HG03196 (cell line): Measurements from ENCODE around the gene ACAA2.
A peak's percentile ranks its signal among the peaks of the same experiment; 100 is the strongest.
"Not testable (repeated sequence)": the region's sequence is repeated elsewhere in the genome, so short reads cannot be mapped to it uniquely, and the experiment has no call there.

Experiments
- ATAC-seq: cut with Tn5 transposase; IDR thresholded peaks from one replicate; pipeline ENCODE4 v1.9.1; 2021; ENCODE audit not compliant: unreplicated experiment

ACAA2 gene

DNA sequence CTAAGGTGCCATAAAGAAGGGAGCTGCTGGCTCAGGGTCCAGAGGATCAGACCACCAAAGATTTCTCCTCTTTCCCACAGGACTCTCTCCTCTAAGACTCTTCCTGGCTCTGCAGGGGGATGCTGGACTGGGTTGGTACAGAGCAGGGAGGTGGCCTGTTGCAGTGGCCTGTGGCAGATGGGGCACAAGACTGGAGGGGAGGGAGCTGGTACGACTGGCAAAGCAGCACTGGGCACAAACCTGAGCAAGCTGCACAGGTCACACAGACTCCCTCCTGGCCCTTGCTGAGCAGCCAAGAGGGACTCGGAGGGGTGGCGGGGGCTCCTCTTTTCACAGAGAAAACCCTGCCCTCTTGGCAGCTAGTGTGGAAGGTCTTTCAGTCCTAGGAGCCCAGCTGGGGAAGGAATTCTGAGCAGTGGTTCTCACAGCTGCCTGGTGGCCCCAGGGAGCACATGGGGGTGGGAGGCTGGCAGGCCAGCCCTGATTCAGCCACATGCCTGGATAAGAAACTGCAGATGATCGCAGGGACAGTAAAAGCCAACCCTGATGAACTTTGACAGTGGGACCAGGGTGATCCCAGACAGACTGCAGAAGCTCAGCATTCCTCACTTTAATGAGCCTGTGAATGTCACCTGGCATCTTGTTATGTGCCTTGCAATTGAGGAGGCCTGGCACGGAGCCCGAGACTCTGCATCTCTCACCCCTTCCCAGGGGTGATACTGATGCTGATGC is 32.5 kb upstream of the ACAA2 start:
- no peak for ATAC-seq

DNA sequence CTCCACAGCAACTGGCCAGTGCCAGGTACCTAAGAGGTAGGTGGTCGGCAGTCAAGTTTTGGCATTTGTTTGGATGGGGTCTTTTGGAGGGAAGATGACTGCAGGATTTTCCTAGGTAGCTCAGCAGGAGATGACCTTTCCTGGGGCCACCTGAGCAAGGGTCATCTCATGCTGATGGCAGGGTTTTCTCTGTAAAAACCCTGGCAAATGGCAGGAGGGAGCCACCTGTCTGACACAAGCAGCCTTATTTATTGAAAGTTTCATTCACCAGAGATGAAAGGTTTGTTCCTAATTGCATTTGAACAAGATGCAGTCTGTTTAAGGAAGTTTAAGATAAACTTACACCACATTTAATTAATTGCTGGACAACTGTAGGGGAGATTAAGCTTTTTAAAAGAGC is 31.6 kb upstream of the ACAA2 start:
- ATAC-seq = no peak

- ATAC-seq = no peak
These were observed 30.7 kb upstream of the ACAA2 start for GRCh38 chr18:49843778-49844625.

- no peak for ATAC-seq
These were observed 29.8 kb upstream of the ACAA2 start for GRCh38 chr18:49843131-49843530.

GRCh38 chr18:49842656-49843055 is 29.3 kb upstream of the ACAA2 start:
- ATAC-seq = no peak

GRCh38 chr18:49841236-49842217 is 28.2 kb upstream of the ACAA2 start:
- ATAC-seq = no peak

- no peak for ATAC-seq
These were observed 25.7 kb upstream of the ACAA2 start for GRCh38 chr18:49839012-49839411.

DNA sequence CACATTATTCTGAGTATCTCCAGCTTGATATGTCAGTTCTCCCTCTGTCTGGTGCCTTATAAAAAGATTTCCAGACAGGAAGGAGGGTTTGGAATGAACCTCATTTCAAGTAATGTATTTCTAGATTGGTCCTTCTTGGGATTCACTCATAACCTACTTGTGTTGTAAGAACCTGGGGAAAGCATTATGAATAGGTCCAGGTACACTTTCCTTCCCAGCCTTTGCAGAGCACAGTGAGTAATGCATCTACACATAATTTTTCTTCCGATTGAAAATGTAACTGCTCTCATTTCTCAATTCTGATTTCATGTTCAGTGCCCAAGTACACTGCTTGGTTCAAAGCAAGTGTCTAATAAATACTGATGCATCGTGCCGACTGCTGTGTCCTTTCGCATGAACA is 25.0 kb upstream of the ACAA2 start:
- ATAC-seq = no peak

DNA sequence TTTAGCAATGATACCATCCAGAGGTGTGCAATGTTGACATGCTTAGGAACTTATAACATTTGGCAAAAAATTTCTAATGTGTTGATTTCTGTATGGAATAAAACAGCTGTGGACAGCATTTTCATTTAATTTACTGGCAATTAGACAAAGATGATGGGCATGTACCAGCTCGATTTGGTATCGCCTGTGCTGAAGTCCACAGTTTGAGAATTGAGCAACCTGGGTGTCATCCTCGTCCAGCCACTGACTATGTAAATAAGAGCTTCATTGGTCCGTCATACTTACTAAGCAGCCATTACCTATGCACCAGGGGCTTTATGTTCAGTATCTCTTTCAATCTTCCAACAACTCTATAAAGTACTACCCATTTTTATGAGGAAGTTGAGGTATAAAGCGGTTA is 24.6 kb upstream of the ACAA2 start:
- no peak for ATAC-seq

DNA sequence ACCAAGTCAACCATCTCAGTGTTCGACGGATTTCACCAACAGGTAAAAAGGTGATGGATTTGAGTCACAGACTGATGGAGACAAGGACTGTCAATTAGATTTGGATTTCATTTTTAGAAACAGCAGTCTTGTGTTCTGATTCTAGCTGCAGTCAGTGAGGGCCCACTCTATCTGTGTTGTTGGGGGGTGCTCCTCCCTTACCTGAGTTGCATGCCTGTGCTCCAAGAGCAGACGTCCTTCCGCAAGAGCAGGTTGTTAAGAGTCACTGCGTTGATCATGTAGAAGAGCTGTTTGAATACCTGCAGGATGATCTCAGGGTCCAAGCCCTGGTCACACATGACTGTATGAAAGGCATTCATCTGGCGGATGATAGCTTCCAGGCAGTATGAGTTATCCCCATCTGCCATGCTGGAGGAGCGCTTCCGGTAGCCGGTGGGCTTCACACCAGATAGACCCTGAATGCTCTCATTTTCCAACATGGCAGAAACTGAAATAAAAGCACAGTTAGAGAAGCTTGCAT is 24.0 kb upstream of the ACAA2 start:
- not testable (repeated sequence) for ATAC-seq

DNA sequence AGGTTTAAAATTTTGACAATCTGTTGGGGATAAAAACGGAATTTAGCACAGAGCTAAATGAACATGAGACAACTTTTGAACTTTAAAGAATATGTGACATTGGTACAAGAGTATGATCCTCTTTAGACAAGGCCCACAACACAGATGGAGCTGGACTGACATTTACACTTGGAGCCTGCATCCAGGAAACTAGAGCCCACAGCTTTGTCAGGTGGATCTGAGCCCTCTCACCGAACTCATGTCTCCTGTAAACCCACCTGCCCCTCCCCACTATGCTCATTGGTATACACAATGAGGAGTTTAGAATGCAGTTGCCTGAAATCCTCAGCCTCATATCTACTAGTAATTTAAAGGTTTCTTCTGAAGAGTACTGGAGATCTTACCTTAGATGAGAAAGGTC is 22.1 kb upstream of the ACAA2 start:
- ATAC-seq = no peak

DNA sequence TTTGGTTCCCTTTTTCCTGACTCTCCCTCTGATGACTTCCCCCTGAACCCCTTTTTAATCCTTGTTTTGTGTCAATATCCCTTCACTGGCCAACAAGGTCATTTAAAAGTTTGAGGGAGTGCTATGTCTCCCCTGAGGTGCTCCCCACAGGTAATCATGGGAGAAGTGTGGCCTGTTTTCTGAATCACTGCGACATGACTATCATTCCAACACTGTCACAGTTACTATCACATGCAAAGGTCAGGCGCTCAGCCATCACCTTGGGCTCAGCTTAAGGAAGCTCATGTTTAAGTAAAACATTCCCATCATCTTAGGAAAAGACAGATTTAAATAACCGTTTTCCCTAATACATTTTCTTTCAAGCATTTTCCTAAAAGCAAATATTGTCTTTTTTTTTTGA is 20.9 kb upstream of the ACAA2 start:
- ATAC-seq = no peak

DNA sequence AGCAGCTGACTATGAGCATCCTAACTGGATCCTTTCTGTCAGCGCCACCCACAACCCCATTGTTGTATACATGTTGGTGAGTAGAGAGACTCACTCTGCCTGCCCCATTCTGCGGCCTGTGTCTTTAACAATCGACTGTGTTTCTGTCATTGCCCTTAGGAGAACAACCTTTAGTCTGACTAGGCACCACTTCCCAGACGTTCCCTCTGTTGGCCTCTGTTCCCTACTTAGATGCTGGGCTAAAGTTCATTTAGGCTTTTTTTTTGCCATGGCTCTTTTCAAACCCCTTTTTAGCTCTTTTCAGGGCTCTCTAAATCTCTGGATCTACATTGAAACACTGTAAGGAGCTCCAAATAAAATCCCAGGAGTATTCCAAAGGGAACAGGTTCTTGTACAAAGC is 20.5 kb upstream of the ACAA2 start:
- no peak for ATAC-seq

GRCh38 chr18:49832221-49832647 is 18.9 kb upstream of the ACAA2 start:
- no peak for ATAC-seq

- no peak for ATAC-seq
These were observed 14.7 kb upstream of the ACAA2 start for GRCh38 chr18:49827996-49828395.

DNA sequence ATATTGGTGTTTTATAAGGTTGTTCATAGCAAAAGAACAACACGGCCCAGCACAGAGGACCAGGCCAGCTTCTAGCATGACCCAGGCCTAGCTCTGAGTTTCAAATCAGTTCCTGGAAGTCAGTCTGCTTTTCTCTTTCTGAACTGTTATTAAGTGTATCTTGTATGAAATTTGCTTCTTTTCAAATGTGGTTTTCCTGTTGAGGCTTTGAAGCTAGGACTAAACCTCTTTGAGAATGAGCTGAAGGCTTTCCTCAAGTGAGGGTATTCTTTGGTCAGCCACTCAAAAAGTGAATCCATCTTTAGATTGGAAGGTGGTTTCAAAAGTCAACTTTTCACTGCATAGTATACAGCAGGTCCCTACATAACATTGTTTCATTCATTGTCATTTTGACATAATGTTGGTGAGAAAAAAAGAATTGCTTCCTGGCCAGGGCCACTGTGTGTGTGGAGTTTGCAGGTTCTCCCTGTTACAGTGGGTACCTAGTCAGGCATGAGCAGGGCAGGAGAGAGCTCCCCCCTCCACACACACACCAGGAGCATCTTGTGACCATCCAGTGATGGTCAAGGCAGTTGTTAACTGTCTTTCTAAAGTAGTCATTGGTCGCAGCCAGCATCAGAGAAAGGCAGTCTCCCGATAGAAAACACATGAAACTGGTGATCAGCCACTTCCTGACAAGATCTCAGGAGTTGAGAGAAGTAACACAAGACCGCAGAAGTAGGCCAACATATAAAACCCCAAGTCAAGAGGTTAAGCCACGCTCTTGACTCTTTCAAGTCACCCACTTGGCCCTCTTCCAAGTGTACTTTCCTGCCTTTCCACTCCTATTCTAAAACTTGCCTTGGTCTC is 6.7 kb upstream of the ACAA2 start:
- no peak for ATAC-seq

GRCh38 chr18:49819071-49819662 is 5.8 kb upstream of the ACAA2 start:
- ATAC-seq = no peak

DNA sequence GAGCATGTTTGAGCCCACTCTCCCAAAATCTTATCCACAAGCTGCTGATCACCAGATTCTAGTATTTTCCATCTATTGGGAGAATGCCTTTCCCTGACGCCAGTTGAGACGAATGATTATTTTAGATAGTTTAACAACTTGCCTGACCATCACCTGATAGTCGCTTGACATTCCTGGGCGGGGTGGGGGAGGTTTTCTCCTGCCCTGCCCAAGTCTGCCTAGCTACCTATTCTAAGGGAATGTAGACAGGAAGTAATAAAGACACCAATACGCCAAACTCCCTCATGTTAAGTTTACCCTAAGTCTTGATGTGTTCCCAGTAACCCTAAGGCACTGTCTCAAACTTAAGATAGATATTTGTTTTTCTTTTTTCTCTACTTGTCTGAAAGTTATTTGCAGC is 4.6 kb upstream of the ACAA2 start:
- ATAC-seq = no peak

DNA sequence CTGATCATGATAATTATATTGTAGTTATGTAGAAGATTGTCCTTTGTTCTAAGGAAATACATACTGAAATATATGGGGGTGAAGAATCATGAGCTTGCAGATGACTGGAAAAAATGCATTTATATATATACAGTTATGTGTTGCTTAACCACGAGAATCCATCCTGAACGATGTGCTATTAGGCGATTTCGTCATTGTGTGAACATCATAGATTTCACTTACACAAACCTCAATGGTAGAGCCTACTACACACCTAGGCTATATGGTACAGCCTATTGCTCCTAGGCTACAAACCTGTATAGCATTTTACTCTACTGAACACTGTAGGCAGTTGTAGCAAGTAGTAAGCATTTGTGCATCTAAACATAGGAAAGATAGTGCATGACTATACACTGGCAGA is 2.6 kb upstream of the ACAA2 start:
- no peak for ATAC-seq

- peak; percentile 14 for ATAC-seq
These were observed 790 bp upstream of the ACAA2 start for GRCh38 chr18:49814147-49814499.
